Measurements from ENCODE around the gene C15orf62. TPM values are rescaled to one million over a fixed set of nuclear protein-coding genes. Genes with fewer than 3 reads are reported as not detected.

C15orf62 gene
- total RNA-seq, 1 donor from 2014 or later, result 1.4 TPM

- H3K36me3 ChIP-seq (ENCODE audit: control insufficient read depth, insufficient read depth, low read length), result no peaks in the 10 kb centered on the region
- no peaks in the 10 kb centered on the region for H3K27me3 ChIP-seq (ENCODE audit: control insufficient read depth, insufficient read depth, low read length)
- DNase-seq (ENCODE audit: low read depth), result no peak
- TF ChIP-seq CTCF (IDR thresholded peaks at IDR 0.05; ENCODE audit: insufficient read depth, low read length, poor library complexity, severe bottlenecking), result peak; percentile 17
- no peak overlapping the region for H3K4me3 ChIP-seq (ENCODE audit: low read depth, low read length)
Observed at GRCh38 chr15:40743921-40744814, 25.6 kb upstream of the C15orf62 start.

GRCh38 chr15:40744815-40745152 is 25.0 kb upstream of the C15orf62 start:
- no peaks in the 10 kb centered on the region for H3K36me3 ChIP-seq (ENCODE audit: control insufficient read depth, insufficient read depth, low read length)
- no peaks in the 10 kb centered on the region for H3K27me3 ChIP-seq (ENCODE audit: control insufficient read depth, insufficient read depth, low read length)
- no peak for TF ChIP-seq CTCF (IDR thresholded peaks at IDR 0.05; ENCODE audit: insufficient read depth, low read length, poor library complexity, severe bottlenecking)
- DNase-seq (ENCODE audit: low read depth), result no peak
- no peak overlapping the region for H3K4me3 ChIP-seq (ENCODE audit: low read depth, low read length)

GRCh38 chr15:40746916-40747418 is 22.8 kb upstream of the C15orf62 start:
- no peaks in the 10 kb centered on the region for H3K27me3 ChIP-seq (ENCODE audit: control insufficient read depth, insufficient read depth, low read length)
- no peaks in the 10 kb centered on the region for H3K36me3 ChIP-seq (ENCODE audit: control insufficient read depth, insufficient read depth, low read length)
- DNase-seq (ENCODE audit: low read depth), result no peak
- H3K4me3 ChIP-seq (ENCODE audit: low read depth, low read length), result no peak overlapping the region
- no peak for TF ChIP-seq CTCF (IDR thresholded peaks at IDR 0.05; ENCODE audit: insufficient read depth, low read length, poor library complexity, severe bottlenecking)

- Histone ChIP-seq H3K4me3 (ENCODE audit: low read depth, low read length) (no peak overlapping the region), H3K27me3 (ENCODE audit: control insufficient read depth, insufficient read depth, low read length) (no peaks in the 10 kb centered on the region), H3K36me3 (ENCODE audit: control insufficient read depth, insufficient read depth, low read length) (no peaks in the 10 kb centered on the region)
- no peak for DNase-seq (ENCODE audit: low read depth)
- no peak for TF ChIP-seq CTCF (IDR thresholded peaks at IDR 0.05; ENCODE audit: insufficient read depth, low read length, poor library complexity, severe bottlenecking)
Observed at GRCh38 chr15:40747685-40748631, 21.8 kb upstream of the C15orf62 start.

GRCh38 chr15:40749151-40749630 is 20.6 kb upstream of the C15orf62 start:
- H3K36me3 ChIP-seq (ENCODE audit: control insufficient read depth, insufficient read depth, low read length), result no peaks in the 10 kb centered on the region
- DNase-seq (ENCODE audit: low read depth), result no peak
- H3K27me3 ChIP-seq (ENCODE audit: control insufficient read depth, insufficient read depth, low read length), result no peaks in the 10 kb centered on the region
- H3K4me3 ChIP-seq (ENCODE audit: low read depth, low read length), result no peak overlapping the region
- TF ChIP-seq CTCF (IDR thresholded peaks at IDR 0.05; ENCODE audit: insufficient read depth, low read length, poor library complexity, severe bottlenecking), result no peak

Measured in kidney epithelial cell (primary cell).